Parathyroid adenoma (tissue), 2 donors: Measurements from ENCODE around the gene CLBA1.

Source experiments
- H2AFZ ChIP-seq: fragments of 300-600 bp; sonication (generic); one replicate; pipeline ENCODE4 v1.7.0; 2017; ENCODE audit warnings: antibody characterized with exemption, mild to moderate bottlenecking
- H3K27ac ChIP-seq: fragments of 300-600 bp; sonication (generic); one replicate; pipeline ENCODE4 v1.7.0; 2017
- H3K27me3 ChIP-seq: fragments of 300-600 bp; sonication (generic); one replicate; pipeline ENCODE4 v1.7.0; 2017; ENCODE audit warnings: low read length; ENCODE audit not compliant: control insufficient read depth, insufficient read depth
- H3K36me3 ChIP-seq: fragments of 300-600 bp; sonication (generic); one replicate; pipeline ENCODE4 v1.7.0; 2017; ENCODE audit warnings: low read length; ENCODE audit not compliant: control insufficient read depth, insufficient read depth
- H3K4me1 ChIP-seq: fragments of 300-600 bp; sonication (generic); one replicate; pipeline ENCODE4 v1.7.0; 2017; ENCODE audit warnings: control low read depth
- H3K4me2 ChIP-seq: fragments of 300-600 bp; sonication (generic); one replicate; pipeline ENCODE4 v1.7.0; 2017; ENCODE audit warnings: low read length
- H3K4me3 ChIP-seq: fragments of 300-600 bp; sonication (generic); one replicate; pipeline ENCODE4 v1.7.0; 2017; ENCODE audit warnings: low read depth, low read length
- H3K79me2 ChIP-seq: fragments of 300-600 bp; sonication (generic); one replicate; pipeline ENCODE4 v1.7.0; 2017; ENCODE audit warnings: control low read depth
- H3K9ac ChIP-seq: fragments of 300-600 bp; sonication (generic); one replicate; pipeline ENCODE4 v1.7.0; 2017; ENCODE audit warnings: mild to moderate bottlenecking
- H3K9me3 ChIP-seq: fragments of 300-600 bp; sonication (generic); one replicate; pipeline ENCODE4 v1.7.0; 2017; ENCODE audit warnings: low read length; ENCODE audit not compliant: control insufficient read depth
- CTCF ChIP-seq: fragments of 300-600 bp; sonication (generic); IDR thresholded peaks from one replicate; pipeline ENCODE4 v1.7.0; 2017; ENCODE audit warnings: antibody characterized with exemption, mild to moderate bottlenecking
- donor health status: primary hyperparathyroidism.

The CLBA1 gene

DNA sequence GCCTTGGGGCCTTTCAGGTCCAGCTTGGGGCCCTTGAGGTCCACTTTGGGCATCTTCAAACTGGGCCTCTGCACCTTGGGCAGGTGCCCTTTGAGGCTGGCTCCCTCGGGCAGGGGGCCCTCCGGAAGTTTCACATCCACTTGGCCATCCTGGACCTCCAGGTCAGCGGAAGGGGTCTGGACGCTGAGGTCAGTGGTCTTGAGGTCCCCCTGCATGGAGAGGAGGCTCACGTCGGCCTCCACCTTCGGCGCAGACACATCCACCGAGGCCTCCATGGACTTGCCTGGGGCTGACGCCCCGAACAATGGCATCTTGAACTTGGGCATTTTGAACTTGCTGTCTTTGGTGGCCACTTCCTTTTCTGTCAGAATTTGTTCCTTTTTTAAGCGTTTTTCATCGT, 32.5 kb upstream of the CLBA1 start:
- Histone ChIP-seq H3K9ac (no peak overlapping the region), H3K9me3 (no peaks in the 10 kb centered on the region), H3K27ac (no peak overlapping the region), H3K4me2 (no peak overlapping the region), H3K4me3 (no peak overlapping the region), H3K27me3 (no peaks in the 10 kb centered on the region), H2AFZ (no peak overlapping the region), H3K4me1 (no peaks in the 10 kb centered on the region), H3K79me2 (no peaks in the 10 kb centered on the region), H3K36me3 (no peaks in the 10 kb centered on the region)
- no peak for TF ChIP-seq CTCF

DNA sequence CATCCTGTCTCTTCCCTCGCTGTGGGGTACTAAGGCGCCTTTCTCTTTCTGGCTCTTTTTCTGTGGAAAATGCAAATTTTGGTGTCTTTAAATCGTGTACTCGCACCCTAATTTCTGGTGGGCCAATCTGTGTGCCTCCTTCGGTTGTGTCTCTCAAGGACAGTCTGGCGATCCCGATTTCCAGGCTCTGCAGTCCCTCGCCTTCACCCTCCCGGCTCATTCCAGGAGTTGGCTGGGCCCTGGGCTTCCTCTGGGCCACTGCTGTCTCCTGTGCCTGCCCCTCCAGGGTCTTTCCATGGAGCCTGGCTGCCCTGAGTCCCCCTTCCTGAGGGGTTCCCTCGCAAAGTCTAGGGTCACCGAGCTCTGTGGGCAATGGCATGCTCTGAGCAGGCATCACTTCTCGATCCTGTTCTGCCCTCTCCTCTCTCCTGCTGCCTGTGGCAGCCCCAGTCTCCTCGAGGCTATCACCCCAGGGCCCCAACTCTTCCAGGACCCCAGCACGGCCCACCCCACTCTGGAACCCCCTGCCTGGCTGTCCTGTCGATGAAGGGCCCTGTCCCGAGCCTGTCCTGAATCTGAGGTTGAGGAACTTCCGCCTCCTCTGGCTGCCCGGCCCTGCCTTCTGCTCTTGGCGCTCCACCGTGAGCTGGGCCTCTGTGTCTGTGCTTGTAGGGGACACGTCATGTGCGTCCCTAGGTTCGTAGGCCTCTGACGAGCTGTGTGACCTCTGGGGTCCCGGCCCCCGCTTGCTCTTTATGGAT, 31.5 kb upstream of the CLBA1 start:
- Histone ChIP-seq H3K9me3 (no peaks in the 10 kb centered on the region), H3K4me3 (no peak overlapping the region), H2AFZ (no peak overlapping the region), H3K36me3 (no peaks in the 10 kb centered on the region), H3K9ac (no peak overlapping the region), H3K4me1 (no peaks in the 10 kb centered on the region), H3K27me3 (no peaks in the 10 kb centered on the region), H3K79me2 (no peaks in the 10 kb centered on the region), H3K27ac (no peak overlapping the region), H3K4me2 (no peak overlapping the region)
- TF ChIP-seq CTCF: no peak

GRCh38 chr14:104954746-104955395, 30.7 kb upstream of the CLBA1 start:
- H3K27me3 ChIP-seq: no peaks in the 10 kb centered on the region
- H3K9me3 ChIP-seq: no peaks in the 10 kb centered on the region
- H2AFZ ChIP-seq: no peak overlapping the region
- no peak for TF ChIP-seq CTCF
- H3K79me2 ChIP-seq: no peaks in the 10 kb centered on the region
- H3K4me2 ChIP-seq: no peak overlapping the region
- no peaks in the 10 kb centered on the region for H3K4me1 ChIP-seq
- H3K4me3 ChIP-seq: no peak overlapping the region
- no peak overlapping the region for H3K9ac ChIP-seq
- no peaks in the 10 kb centered on the region for H3K36me3 ChIP-seq
- no peak overlapping the region for H3K27ac ChIP-seq

GRCh38 chr14:104955396-104955770, 30.2 kb upstream of the CLBA1 start:
- Histone ChIP-seq H3K27me3 (no peaks in the 10 kb centered on the region), H3K27ac (no peak overlapping the region), H3K4me2 (no peak overlapping the region), H3K4me1 (no peaks in the 10 kb centered on the region), H3K79me2 (no peaks in the 10 kb centered on the region), H3K36me3 (no peaks in the 10 kb centered on the region), H3K4me3 (no peak overlapping the region), H3K9me3 (no peaks in the 10 kb centered on the region), H2AFZ (no peak overlapping the region), H3K9ac (no peak overlapping the region)
- no peak for TF ChIP-seq CTCF
